MCF 10A (cell line): ENCODE results near the gene GPT2. TPM values are rescaled to one million over a fixed set of nuclear protein-coding genes. Genes with fewer than 3 reads are reported as not detected.
"Not testable (repeated sequence)": the region's sequence is repeated elsewhere in the genome, so short reads cannot be mapped to it uniquely, and the experiment has no call there.

Experiments
- BruUV-seq: library from RNA; stranded (reverse); fragments of 400-500 nt; replicated peaks from 2 replicates; lab custom pipeline; 2021; lab: Mats Ljungman, UMichigan
- CTCF ChIA-PET: fragments of 300-600 bp; sonication (Branson Sonifier 250); formaldehyde crosslinking; extraction: SDS; loops from one replicate; lab custom pipeline; 2021; ENCODE audit warnings: antibody characterized with exemption, inconsistent platforms; lab: Yijun Ruan, JAX
- POLR2A ChIA-PET: fragments of 300-600, 350-650 bp; sonication (Branson Sonifier 250); formaldehyde crosslinking; extraction: SDS; loops from one replicate; lab custom pipeline; 2020; ENCODE audit warnings: antibody characterized with exemption, inconsistent platforms; lab: Yijun Ruan, JAX
- DNase-seq: peaks from one replicate; pipeline ENCODE4 v3.0.0-alpha.2; 2018; ENCODE audit not compliant: unreplicated experiment
- H3K27ac Mint-ChIP-seq: one replicate; pipeline ENCODE4 v1.8.0; 2022; ENCODE audit warnings: mild to moderate bottlenecking, low read depth, mixed read lengths; ENCODE audit not compliant: unreplicated experiment
- H3K27me3 Mint-ChIP-seq: one replicate; pipeline ENCODE4 v1.8.0; 2022; ENCODE audit warnings: mixed read lengths; ENCODE audit not compliant: insufficient read depth, unreplicated experiment
- H3K36me3 Mint-ChIP-seq: one replicate; pipeline ENCODE4 v1.8.0; 2022; ENCODE audit warnings: mild to moderate bottlenecking, moderate library complexity, mixed read lengths; ENCODE audit not compliant: insufficient read depth, unreplicated experiment
- H3K4me1 Mint-ChIP-seq: one replicate; pipeline ENCODE4 v1.8.0; 2022; ENCODE audit warnings: mixed read lengths; ENCODE audit not compliant: insufficient read depth, unreplicated experiment
- H3K4me3 Mint-ChIP-seq: one replicate; pipeline ENCODE4 v1.8.0; 2022; ENCODE audit warnings: mild to moderate bottlenecking, moderate library complexity, mixed read lengths; ENCODE audit not compliant: unreplicated experiment
- H3K9me3 Mint-ChIP-seq: one replicate; pipeline ENCODE4 v1.8.0; 2022; ENCODE audit warnings: mixed read lengths; ENCODE audit not compliant: unreplicated experiment
- intact Hi-C: fragments of 100-400 bp; cut with micrococcal nuclease; formaldehyde crosslinking; loops from 2 replicates; pipeline ENCODE4 v1.14.1; 2022
- total RNA-seq: library from RNA; stranded (reverse); gene quantifications from 2 replicates; pipeline ENCODE4 v1.2.3, GENCODE V29; 2022
- TF ChIP-seq, protein P1 (sequence below): fragments of 200-600 bp; IDR thresholded peaks from one replicate; pipeline ENCODE4 v1.8.0; 2022; ENCODE audit warnings: antibody characterized with exemption, mild to moderate bottlenecking; ENCODE audit not compliant: unreplicated experiment

The GPT2 gene
- total RNA-seq, 1 experiment from 2014 or later: 60.6 TPM

DNA sequence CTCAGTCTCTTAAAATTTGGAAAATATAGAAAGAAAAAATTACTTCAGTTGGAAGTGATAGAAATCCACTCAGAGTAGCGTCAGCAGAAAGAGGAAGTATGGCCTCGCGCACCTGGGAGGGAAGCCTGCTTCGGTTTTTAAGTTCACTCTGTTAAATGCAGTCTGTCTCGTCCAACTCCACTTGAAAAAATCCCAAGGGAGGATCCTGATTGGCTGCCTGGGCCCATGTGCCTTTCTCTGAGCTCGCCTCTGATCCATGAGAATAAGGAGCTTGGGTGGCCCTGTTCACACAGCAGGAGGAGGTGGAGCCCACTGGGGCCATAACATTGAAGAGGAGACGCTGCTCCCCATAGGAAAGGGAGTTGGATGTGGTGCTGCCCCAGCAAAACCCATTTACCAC is 48.6 kb downstream of the GPT2 start:
- Mint-ChIP-seq H3K4me3 (no peak overlapping the region), H3K36me3 (peaks cover 21% of the 10 kb centered on the region), H3K4me1 (no peaks in the 10 kb centered on the region), H3K27ac (no peak overlapping the region), H3K9me3 (no peaks in the 10 kb centered on the region), H3K27me3 (no peaks in the 10 kb centered on the region)
- DNase-seq: peak; percentile 5
- TF ChIP-seq, protein P1, sequence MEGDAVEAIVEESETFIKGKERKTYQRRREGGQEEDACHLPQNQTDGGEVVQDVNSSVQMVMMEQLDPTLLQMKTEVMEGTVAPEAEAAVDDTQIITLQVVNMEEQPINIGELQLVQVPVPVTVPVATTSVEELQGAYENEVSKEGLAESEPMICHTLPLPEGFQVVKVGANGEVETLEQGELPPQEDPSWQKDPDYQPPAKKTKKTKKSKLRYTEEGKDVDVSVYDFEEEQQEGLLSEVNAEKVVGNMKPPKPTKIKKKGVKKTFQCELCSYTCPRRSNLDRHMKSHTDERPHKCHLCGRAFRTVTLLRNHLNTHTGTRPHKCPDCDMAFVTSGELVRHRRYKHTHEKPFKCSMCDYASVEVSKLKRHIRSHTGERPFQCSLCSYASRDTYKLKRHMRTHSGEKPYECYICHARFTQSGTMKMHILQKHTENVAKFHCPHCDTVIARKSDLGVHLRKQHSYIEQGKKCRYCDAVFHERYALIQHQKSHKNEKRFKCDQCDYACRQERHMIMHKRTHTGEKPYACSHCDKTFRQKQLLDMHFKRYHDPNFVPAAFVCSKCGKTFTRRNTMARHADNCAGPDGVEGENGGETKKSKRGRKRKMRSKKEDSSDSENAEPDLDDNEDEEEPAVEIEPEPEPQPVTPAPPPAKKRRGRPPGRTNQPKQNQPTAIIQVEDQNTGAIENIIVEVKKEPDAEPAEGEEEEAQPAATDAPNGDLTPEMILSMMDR: no peak
- intact Hi-C loops: no loop called here
- BruUV-seq: no TSS peak
- POLR2A ChIA-PET: no interaction called here
- CTCF ChIA-PET: interaction anchor here (1.7 to 6.7 kb wide), 3 partner anchors 10 to 80 kb away, joined by 4 to 87 read pairs (median 35); no protein-coding TSS in a partner anchor

DNA sequence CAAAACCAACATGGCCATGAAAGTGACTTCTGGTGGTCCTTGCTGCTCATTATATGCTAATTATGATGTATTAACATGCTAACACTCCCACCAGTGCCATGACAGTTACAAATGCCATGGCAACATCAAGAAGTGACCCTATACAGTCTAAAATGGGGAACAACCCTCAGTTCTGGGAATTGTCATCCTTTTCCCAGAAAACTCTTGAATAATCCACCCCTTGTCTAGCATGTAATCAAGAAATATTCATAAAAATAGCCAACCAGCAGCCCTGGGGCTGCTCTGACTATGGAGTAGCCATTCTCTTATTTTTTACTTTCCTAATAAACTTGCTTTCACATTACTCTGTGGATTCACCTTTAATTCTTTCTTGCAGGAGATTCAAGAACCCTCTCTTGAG is 53.4 kb downstream of the GPT2 start:
- ChIA-PET POLR2A (no interaction called here), CTCF (interaction anchor here (0.7 to 3.5 kb wide), 3 partner anchors 8 to 264 kb away, joined by 3 to 14 read pairs (median 4); no protein-coding TSS in a partner anchor)
- Mint-ChIP-seq H3K27ac (no peak overlapping the region), H3K4me3 (no peak overlapping the region), H3K36me3 (no peaks in the 10 kb centered on the region), H3K9me3 (no peaks in the 10 kb centered on the region), H3K4me1 (no peaks in the 10 kb centered on the region), H3K27me3 (no peaks in the 10 kb centered on the region)
- BruUV-seq: no TSS peak
- TF ChIP-seq, protein P1: no peak
- no peak for DNase-seq
- intact Hi-C loops: no loop called here

DNA sequence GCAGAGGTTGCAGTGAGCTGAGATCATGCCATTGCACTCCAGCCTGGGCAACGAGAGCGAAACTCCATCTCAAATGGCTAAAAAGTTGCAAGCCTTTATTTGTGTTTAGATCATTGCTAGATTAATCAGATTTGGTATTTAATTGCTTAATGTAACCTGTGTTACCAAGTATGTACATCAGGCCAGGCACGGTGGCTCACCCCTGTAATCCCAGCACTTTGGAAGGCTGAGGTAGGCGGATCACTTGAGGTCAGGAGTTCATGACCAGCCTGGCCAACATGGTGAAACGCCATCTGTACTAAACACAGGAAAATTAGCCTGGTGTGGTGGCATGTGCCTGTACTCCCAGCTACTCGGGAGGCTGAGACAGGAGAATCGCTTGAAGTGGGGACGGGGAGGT is 60.6 kb downstream of the GPT2 start:
- POLR2A ChIA-PET, H3K4me1 Mint-ChIP-seq, H3K4me3 Mint-ChIP-seq, H3K36me3 Mint-ChIP-seq, BruUV-seq, H3K9me3 Mint-ChIP-seq, DNase-seq, H3K27ac Mint-ChIP-seq, H3K27me3 Mint-ChIP-seq: not testable (repeated sequence)
- CTCF ChIA-PET: interaction anchor here (4.3 kb wide), 1 partner anchor 14 kb away, joined by 35 read pairs; no protein-coding TSS in a partner anchor
- intact Hi-C loops: loop anchor here (5.0 kb wide), 1 partner anchor 1678 kb away; no protein-coding TSS in a partner anchor

DNA sequence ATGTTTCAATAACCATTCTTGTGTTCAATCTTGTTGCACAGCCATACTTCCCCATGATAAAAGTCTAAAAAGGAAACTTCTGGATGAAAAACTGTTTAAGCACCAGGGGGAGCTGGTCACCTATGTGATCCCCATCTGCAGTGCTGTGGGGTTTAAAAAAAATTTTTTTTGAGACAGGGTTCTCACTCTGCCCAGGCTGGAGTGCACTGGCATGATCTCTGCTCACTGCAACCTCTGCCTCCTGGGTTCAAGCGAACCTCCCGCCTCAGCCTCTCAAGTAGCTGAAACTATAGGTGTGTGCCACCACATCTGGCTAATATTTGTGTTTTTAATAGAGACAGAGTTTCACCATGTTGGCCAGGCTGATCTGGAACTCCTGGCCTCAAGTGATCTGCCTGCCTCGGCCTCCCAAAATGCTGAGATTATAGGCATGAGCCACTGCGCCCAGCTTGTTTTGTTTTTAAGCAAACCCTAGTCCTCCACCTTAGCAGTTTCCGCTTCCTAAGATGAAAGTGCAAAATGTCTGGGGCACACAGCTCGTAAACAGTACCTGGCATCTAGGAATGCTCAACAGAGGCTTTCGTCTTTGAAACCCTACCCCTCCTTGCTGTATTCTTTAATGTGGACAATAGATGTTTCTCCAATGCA is 63.9 kb downstream of the GPT2 start:
- H3K27me3 Mint-ChIP-seq: no peaks in the 10 kb centered on the region
- ChIA-PET CTCF (interaction anchor here (0.5 to 3.1 kb wide), 22 partner anchors 8 to 1224 kb away, joined by 3 to 16 read pairs (median 4); no protein-coding TSS in a partner anchor), POLR2A (interaction anchor here (0.6 to 1.1 kb wide), 2 partner anchors 13 to 1347 kb away, joined by 3 read pairs; no protein-coding TSS in a partner anchor)
- no TSS peak for BruUV-seq
- TF ChIP-seq, protein P1: peak; percentile 61
- H3K27ac Mint-ChIP-seq: no peak overlapping the region
- intact Hi-C loops: loop anchor here (1.0 to 5.0 kb wide), 4 partner anchors 70 to 1674 kb away; partner anchors contain the start of gene NETO2
- DNase-seq: peak; percentile 57
- no peaks in the 10 kb centered on the region for H3K36me3 Mint-ChIP-seq
- H3K4me1 Mint-ChIP-seq: no peaks in the 10 kb centered on the region
- H3K4me3 Mint-ChIP-seq: no peak overlapping the region
- H3K9me3 Mint-ChIP-seq: no peaks in the 10 kb centered on the region
